HG03520 (cell line): ENCODE results near the gene ITGA2.

Experiments used
- ATAC-seq: cut with Tn5 transposase; IDR thresholded peaks from one replicate; pipeline ENCODE4 v1.9.1; 2021; ENCODE audit warnings: mild to moderate bottlenecking, moderate library complexity; ENCODE audit not compliant: unreplicated experiment

The ITGA2 gene

DNA sequence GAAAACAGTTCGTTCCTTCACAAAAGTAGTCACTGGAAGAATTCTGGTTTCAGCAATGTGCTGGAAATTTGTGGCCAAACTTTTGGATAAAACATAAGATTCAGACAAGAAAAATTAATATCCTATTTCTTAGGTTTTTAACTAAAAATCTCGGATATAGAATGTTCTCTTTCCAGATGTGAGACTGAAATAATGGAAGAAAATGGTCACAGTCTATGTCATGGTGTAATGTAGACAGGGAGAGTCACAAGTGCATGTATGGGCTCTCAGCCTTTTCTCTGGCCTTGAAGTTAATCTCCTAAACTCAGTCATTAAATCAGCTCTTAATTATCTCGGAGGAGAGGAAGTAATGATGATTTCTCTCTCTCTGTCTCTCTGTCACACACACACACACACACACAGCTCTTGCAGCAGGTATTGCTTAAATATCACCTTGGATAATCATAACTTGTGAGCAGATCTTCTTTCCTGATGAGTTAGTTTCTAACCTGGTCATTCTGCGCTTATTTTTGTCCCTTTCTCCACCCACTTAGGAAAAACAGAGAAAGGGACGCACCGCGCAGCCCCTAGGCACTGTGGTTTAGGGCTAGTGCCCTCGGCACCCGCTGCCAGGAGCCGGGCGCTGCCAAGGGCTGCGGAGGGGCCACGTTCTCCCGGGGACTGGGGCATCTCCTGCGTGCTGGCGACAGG is 672 bp upstream of the ITGA2 start:
- ATAC-seq: no peak

DNA sequence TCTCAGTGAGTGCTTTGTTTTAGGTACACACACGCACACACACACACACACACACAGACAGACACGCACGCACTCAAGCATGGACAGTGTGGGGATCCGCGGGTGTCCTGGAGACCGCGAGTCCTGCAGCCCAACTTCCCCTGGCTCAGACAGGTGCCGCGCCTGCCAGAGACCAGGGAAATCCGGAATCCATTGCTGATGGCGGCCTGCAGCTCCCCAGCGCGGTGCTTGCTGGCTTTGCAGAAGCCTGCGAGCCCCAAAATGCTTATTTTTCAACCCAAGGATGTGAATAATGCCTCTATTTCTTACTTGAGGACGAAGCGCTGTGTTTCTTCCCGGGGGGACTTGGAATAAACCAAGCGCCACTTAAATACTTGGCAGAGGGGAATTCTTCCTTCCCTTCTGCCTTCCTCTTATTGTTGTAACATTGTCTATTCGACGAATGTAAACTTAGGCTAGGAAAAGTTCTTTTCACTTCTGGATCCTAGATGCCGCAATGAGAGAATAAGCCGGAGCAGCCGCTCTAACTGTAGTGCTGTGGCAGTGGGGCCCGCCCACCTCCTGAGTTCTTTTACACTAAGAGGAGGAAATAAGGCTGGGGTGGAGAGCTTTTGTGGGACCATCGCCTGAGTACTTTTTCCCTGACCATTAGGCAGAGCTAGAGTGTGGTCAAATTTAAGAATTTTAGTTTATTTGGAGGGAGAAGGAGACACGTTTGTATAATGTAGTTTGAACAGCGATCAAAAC is 802 bp downstream of the ITGA2 start:
- ATAC-seq: no peak

DNA sequence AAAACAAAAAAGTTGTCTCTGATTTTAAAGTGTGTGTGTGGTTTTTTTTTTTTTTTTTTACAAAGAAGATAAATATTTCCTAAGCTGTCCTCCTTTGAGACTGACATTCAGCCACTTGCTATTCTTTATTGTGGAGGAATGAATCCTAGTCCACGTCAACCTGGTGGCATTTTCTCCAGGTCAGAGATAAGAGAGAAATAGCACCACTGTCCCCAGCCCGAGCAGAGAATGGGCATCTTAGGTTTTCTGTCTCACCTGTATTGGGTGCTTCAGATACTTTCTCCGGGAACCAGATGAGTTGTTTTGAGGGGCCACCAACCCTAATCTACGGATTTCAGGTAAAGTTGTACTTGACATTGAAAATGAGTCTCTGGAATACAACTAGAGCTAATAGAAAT is 1.4 kb downstream of the ITGA2 start:
- no peak for ATAC-seq

GRCh38 chr5:52993367-52993766 is 4.2 kb downstream of the ITGA2 start:
- ATAC-seq: no peak

DNA sequence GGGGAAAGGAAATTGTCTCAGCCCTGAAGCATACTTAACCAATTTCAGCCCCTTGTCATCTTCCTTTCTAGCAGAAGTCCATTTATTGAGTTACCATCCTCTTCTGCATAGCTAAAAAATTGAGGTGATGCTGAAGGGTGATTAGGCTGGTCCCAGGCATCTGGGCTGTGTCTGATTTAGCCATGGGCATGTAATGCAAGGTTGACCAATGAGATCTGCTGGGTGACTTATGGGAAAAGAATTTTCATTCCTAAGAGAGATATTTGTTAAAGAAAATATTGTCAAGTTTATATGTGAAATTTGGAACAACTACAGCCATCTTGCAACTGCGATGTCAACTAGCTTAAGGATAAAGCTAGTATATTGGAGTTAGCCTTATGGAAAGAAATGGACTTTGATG is 5.1 kb downstream of the ITGA2 start:
- ATAC-seq: no peak

GRCh38 chr5:52995095-52995494 is 5.9 kb downstream of the ITGA2 start:
- no peak for ATAC-seq

- no peak for ATAC-seq
Observed at GRCh38 chr5:52995914-52996313, 6.8 kb downstream of the ITGA2 start.

GRCh38 chr5:52996979-52997378 is 7.8 kb downstream of the ITGA2 start:
- ATAC-seq: no peak

DNA sequence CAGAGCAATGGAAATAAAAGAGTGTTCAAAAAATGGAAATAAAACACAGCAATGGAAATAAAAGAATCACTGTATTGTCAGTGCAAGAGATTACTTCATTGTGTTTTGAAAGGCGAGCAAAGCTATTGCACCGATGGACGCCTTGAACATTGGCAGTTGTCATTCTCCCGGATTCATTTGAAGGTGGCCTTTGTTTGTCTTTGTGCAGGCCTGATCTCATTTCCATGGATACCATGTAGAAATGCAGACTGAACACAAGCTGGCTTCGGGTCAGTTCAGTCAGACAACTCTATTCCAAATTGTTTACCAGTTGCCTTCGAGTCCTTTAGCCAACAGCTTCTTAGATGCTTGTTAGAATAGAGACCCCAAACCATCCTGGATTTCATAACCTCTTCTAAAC is 8.3 kb downstream of the ITGA2 start:
- ATAC-seq: no peak

- peak; percentile 55 for ATAC-seq
Observed at GRCh38 chr5:52998552-52999313, 9.6 kb downstream of the ITGA2 start.

DNA sequence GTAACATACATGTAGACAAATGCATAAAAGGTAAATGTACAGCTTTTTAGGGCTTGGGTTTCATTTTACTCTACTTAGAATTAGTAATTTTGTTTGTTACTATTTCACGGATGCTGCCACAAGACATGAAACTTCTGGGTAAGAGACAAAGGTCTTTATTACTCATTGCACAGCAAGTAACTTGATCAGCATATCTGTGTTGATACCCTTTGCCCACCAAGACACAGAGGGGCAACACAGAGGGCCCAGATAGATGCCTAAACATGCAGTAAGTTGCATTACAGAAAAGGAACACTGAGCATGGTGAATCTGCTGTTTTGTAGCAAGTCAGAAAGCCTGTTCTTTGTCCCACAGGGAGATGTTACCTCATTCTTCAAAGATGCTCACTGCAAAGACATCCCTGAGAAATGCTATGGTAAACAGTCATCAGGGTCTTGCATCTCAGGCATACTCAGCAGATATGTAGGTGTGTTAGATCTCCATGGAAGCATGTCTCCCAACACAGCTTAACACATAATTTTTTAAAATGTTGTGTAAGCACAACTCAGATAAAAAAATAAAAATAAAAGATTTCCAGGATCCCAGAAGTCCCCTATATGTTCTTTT is 10.3 kb downstream of the ITGA2 start:
- ATAC-seq: peak; percentile 36

DNA sequence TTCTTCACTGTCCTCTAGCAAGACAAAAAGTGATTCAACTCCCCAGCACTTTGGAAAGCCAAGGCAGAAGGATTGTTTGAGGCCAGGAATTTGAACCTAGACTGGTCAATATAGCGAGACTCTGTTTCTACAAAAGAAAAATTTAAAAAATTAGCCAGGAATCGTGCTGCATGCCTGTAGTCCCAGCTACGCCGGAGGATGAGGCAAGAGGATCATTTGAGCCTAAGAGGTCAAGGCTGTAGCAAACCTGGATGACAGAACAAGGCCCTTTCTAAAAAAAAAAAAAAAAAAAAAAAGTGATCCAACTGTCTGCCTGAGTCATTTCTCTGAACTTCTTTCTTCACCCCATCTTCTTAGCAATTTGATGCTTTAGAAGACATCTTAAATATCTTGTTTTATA is 12.4 kb downstream of the ITGA2 start:
- ATAC-seq: no peak

DNA sequence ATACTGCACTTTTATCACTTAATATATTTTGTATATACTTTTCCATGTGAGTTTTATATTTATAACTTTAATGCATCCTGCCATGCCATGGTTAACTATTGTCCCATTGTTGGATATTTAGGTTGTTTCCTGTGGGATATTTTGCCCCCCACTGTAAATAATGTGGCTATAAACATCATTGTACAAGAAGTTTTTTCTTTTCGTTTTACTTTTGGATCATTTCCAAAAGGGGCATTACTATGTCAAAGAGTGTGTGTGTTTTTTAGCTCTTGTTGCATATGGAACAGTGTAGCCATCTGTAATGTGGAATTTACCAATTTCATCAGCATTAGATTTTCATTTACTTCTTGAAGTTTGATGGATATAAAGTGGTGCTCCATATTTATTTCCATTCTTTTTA is 13.3 kb downstream of the ITGA2 start:
- no peak for ATAC-seq

- ATAC-seq: no peak
Observed at GRCh38 chr5:53003144-53003543, 14.0 kb downstream of the ITGA2 start.

- no peak for ATAC-seq
Observed at GRCh38 chr5:53006911-53007890, 18.0 kb downstream of the ITGA2 start.

GRCh38 chr5:53008751-53009150 is 19.6 kb downstream of the ITGA2 start:
- ATAC-seq: peak; percentile 96

GRCh38 chr5:53009816-53010215 is 20.7 kb downstream of the ITGA2 start:
- ATAC-seq: no peak

- no peak for ATAC-seq
Observed at GRCh38 chr5:53010814-53011213, 21.7 kb downstream of the ITGA2 start.

DNA sequence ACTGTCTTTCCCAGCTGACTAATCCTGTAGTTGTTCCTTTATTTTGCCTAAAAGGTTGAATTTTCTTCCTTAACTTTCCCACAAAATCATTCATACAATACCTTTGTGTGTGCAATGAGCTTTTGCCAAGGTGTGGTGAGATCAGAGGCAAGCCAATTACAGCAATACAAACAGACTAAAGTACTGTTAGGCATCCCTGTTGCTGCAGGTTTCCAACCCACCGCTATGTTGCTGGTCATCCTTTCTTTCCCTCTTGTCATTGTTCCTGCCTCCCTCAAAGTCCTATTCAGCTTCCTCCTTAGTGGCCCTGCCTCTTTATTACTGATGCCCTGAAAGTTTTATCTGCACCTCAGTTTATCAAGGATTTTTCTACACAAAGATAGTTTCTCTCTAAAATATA is 22.1 kb downstream of the ITGA2 start:
- no peak for ATAC-seq

- ATAC-seq: no peak
Observed at GRCh38 chr5:53013857-53014256, 24.7 kb downstream of the ITGA2 start.
